Activated CD4-positive, CD25-positive, alpha-beta regulatory T cell treated with anti-CD3 and anti-CD28 coated beads, Interleukin-2, amount 50 U/mL, for 24 hours (primary cell): ENCODE data around the gene RSPO4.

Experiments used
- ATAC-seq, 2 donors: fragments of 150-1000 bp; cut with Tn5 transposase; one replicate each; pipeline ENCODE4 v1.10.0; 2021; ENCODE audit warnings: mild to moderate bottlenecking in 1 of 2, moderate library complexity in 1 of 2

RSPO4 gene

DNA sequence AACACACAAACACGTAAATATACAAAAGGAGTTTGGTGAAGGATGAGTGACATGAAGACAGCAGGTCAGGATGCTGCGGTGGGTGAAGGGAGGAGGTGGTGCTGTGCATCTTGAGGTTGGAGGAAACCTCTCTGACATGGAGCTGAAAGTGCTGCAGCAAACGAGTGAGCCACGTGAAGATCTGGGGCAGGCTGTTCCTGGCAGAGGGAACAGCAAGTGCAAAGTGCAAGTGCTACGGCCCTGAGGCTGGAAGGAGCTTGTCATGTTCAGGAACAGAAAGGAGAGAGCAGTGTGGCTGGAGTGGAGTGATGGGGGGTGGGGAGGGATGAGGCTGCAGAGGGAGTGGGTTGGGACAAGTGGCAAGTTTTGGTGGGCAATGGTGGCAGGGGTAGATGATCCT, 61.2 kb downstream of the RSPO4 start:
- no peak for ATAC-seq

- ATAC-seq: no peak
Observed at GRCh38 chr20:939606-940005, 62.5 kb downstream of the RSPO4 start.

GRCh38 chr20:934186-934840, 67.8 kb downstream of the RSPO4 start:
- ATAC-seq: no peak

GRCh38 chr20:933029-933428, 69.1 kb downstream of the RSPO4 start:
- no peak for ATAC-seq

DNA sequence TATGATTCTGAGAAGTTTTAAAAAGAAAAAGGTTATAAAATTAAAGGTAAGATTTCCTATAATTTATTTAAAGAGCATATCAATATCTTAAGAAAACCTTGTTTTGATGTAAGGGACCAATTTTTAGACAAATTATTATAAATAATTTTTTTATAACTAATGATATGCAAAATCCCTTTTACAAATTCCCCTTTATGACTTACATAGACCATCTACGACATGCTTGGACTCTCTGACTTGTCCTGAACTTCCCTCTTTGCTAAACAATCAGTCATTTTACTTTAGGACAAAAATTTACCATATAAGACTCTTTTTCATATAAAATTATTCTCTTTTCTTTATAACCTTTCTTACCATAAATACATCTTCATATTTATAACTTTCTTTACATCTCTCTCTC, 70.7 kb downstream of the RSPO4 start:
- ATAC-seq: no peak

- no peak for ATAC-seq
Observed at GRCh38 chr20:926670-927069, 75.4 kb downstream of the RSPO4 start.

DNA sequence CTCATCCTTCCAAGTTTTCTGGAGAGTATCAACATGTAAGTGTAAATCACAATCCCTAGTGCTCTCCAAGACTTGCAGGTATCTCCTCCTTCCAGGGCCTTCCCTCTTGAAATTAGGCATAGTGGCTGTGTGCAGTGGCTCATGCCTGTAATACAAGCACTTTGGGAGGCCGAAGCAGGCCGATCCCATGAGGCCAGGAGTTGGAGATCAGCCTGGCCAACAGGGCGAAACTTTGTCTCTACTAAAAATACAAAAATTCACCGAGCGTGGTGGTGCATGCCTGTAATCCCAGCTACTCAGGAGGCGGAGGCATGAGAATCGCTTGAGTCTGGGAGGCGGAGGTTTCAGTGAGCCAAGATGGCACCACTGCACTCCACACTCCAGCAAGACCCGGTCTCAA, 76.6 kb downstream of the RSPO4 start:
- ATAC-seq: no peak

GRCh38 chr20:924639-925038, 77.5 kb downstream of the RSPO4 start:
- no peak for ATAC-seq

DNA sequence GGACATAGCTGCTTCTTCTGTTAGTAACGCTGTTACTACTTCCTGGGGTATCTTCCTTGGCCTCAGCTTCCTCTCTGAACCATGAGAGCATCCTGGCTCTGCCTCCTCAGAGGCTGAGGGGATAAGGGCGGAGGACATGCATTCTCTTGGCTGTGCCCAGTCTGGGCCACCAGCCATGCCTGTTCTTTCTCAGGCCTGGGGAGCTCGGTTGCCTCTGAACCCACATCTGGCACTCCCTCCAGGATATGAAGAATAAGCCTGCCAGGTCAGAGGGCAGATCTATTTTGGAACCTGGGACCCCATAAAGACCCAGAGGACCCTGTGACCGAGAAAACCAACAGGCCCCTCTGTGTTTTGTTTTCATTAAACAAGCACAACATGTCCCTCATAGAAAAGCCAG, 79.3 kb downstream of the RSPO4 start:
- ATAC-seq: no peak

- ATAC-seq: no peak
Observed at GRCh38 chr20:921068-921467, 81.0 kb downstream of the RSPO4 start.

GRCh38 chr20:920311-920710, 81.8 kb downstream of the RSPO4 start:
- ATAC-seq: no peak

GRCh38 chr20:919491-919916, 82.6 kb downstream of the RSPO4 start:
- ATAC-seq: no peak

- no peak for ATAC-seq
Observed at GRCh38 chr20:917416-917815, 84.7 kb downstream of the RSPO4 start.

GRCh38 chr20:916825-917224, 85.3 kb downstream of the RSPO4 start:
- no peak for ATAC-seq

DNA sequence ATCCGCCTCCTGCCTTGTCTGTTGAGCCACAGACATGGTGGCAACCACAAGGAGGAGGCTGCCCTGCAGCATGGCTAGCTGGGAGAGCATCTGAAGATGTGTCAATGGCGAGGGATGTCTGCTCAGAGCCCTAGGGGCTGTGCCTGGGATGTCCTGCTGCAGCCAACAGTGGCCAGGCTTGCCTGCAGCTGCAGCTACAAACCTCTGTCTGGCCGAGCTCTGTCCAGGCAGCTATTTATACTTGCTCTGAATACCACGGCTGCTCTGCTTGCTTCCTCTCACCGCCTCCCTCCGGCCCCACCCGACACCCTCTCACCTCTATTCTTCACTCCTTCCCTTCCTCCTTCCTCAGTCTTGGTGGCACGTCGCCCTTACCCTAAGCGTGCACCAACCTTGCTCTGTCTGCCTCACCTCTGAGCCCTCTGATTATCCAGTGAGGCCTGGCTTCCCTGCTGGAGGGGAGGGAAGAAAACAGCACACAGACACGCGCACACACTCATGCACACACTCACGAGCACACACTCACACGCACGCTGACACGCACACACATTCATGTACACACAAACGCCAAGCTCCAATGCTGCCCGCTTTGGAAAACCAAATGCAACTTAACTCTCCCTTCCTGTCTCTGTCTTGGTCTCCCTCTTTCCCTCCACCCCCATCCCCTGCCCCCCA, 85.8 kb downstream of the RSPO4 start, which contains the start of gene ANGPT4:
TSS of gene ANGPT4 (minus strand) at position 210 of the 675 bp plus-strand sequence. CDS start at position 90, 120 bp downstream.
- ATAC-seq: no peak

DNA sequence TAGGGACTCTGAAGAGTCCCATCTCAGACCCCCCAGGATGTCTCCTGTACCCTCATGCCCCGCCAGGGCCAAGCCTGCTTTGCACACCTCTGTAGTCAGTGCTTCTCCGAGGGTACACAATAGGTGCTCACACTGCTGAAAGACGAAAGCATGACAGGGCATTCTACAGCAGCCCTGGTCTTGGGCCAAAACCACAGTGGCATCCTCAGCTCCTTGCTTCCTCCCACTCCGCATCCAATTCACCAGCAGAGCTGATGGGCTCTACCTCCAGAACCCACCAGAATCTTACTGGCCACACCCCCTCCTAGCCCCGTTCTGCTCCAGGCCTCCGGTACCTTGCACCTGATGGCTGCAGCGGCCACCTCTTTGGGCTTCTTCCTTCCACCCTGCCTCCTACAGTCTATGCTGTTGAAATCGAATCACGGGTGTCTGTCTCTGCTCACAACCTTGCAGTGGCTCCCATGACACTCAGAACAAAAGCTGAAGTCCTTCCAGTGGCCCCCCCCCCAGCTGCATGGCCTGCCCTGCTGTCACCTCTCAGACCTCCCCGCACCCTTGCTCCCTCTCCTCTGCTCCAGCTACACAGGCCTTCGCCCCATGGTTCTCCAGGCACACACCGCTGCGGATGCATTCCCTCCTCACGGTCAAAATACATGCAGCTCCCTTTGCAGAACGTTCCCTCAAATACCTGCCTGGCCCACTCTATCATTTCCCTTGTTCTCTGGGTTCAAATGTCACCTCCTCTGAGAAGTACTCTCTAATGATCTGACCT, 87.2 kb downstream of the RSPO4 start:
- no peak for ATAC-seq

DNA sequence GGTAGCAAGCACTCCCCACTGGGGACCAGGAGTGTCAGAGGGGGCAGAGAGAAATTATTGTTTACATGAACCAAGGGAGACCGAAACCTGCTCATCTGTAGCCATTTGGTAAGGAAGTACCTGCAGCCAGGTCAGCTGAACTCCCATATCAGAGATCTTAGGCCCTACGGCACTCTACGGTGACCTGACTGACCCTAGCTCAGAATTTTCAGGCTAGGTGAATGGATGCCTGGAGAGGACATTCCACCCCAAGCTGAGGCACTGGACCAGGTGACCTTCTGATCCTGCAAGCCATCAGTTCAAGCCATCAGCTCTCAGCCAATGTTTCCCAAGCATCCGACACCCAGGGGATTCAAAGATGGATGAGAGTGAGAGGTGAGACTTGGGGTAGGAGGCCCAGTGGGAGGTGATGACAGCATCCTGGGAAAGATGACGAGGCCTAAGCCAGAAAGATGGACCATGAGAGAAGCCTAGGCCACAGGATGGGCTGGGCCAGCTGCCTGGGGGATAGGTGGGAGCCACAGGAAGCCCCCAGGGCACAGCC, 88.7 kb downstream of the RSPO4 start:
- ATAC-seq: no peak

- peak in 1 of 2 donors; percentile 25 for ATAC-seq
Observed at GRCh38 chr20:911882-912600, 90.1 kb downstream of the RSPO4 start.

GRCh38 chr20:910870-911770, 91.0 kb downstream of the RSPO4 start:
- no peak for ATAC-seq

DNA sequence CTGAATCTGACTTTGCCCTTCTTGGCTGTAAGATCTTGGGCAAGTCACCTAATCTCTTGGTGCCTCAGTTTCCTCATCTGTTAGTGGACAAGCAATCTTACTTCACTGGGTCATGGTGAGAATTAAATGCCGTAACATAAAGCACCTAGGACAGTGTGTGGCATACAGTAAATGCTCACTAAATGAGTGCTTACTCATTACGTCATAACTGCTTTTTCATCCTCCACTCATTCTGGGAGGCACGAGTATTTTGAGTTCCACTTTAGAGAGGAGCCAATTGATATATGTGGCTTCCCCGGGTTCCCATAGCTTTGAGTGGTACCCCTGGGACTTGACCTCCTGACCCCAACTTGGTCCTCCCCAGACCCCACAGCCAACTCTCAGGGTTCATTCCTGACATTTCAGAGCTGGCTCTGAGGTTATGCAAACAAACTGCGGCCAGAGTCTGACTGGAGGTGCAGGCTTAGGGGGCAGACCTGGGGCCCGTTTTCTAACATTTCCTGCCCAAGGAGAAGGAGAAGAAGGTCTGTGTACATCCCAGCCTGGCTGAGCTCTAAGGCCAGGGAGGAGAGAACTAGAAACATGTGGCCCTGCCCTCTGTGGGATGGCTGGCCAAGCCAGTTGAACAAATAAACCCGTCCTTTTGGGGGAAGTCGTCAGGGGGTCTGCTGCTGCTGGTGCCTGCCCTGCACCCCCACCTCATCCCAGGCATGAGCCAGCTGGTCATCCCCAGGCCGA, 91.8 kb downstream of the RSPO4 start:
- ATAC-seq: no peak

GRCh38 chr20:909641-910040, 92.5 kb downstream of the RSPO4 start:
- no peak for ATAC-seq
